Stimulated activated CD8-positive, alpha-beta memory T cell treated with anti-CD3 and anti-CD28 coated beads, Interleukin-4, amount 100 ng/mL, for 48 hours (primary cell): ENCODE data around the gene TCF12.

Source experiments
- DNase-seq: peaks from one replicate; pipeline ENCODE4 v3.0.0-alpha.2; 2020

TCF12 gene

GRCh38 chr15:57190208-57190607 lies 271.8 kb downstream of the TCF12 start:
- no peak for DNase-seq

- DNase-seq, result no peak
Measured at GRCh38 chr15:57193161-57193560, 274.7 kb downstream of the TCF12 start.

GRCh38 chr15:57195326-57195725 lies 276.9 kb downstream of the TCF12 start:
- no peak for DNase-seq

- DNase-seq, result no peak
Measured at GRCh38 chr15:57196865-57197264, 278.4 kb downstream of the TCF12 start.

GRCh38 chr15:57198131-57198530 lies 279.7 kb downstream of the TCF12 start:
- no peak for DNase-seq

GRCh38 chr15:57198654-57199291 lies 280.3 kb downstream of the TCF12 start:
- DNase-seq, result no peak

- DNase-seq, result no peak
Measured at GRCh38 chr15:57201578-57201977, 283.1 kb downstream of the TCF12 start.

- no peak for DNase-seq
Measured at GRCh38 chr15:57203906-57204305, 285.5 kb downstream of the TCF12 start.

GRCh38 chr15:57205027-57205855 lies 286.8 kb downstream of the TCF12 start:
- DNase-seq, result no peak

- no peak for DNase-seq
Measured at GRCh38 chr15:57205996-57206395, 287.6 kb downstream of the TCF12 start.

GRCh38 chr15:57213862-57214261 lies 295.4 kb downstream of the TCF12 start:
- no peak for DNase-seq

- DNase-seq, result no peak
Measured at GRCh38 chr15:57215326-57215725, 296.9 kb downstream of the TCF12 start.

GRCh38 chr15:57215881-57216280 lies 297.4 kb downstream of the TCF12 start:
- DNase-seq, result no peak

- DNase-seq, result no peak
Measured at GRCh38 chr15:57216288-57216687, 297.8 kb downstream of the TCF12 start.

- DNase-seq, result no peak
Measured at GRCh38 chr15:57217778-57218598, 299.5 kb downstream of the TCF12 start.

- DNase-seq, result no peak
Measured at GRCh38 chr15:57218826-57219576, 300.6 kb downstream of the TCF12 start.

- no peak for DNase-seq
Measured at GRCh38 chr15:57220205-57220604, 301.8 kb downstream of the TCF12 start.

GRCh38 chr15:57221134-57221533 lies 302.7 kb downstream of the TCF12 start:
- DNase-seq, result no peak

- no peak for DNase-seq
Measured at GRCh38 chr15:57223345-57223744, 304.9 kb downstream of the TCF12 start.

GRCh38 chr15:57223887-57224286 lies 305.4 kb downstream of the TCF12 start:
- no peak for DNase-seq

- DNase-seq, result no peak
Measured at GRCh38 chr15:57224664-57225063, 306.2 kb downstream of the TCF12 start.

- DNase-seq, result no peak
Measured at GRCh38 chr15:57227166-57227565, 308.7 kb downstream of the TCF12 start.

GRCh38 chr15:57227899-57228298 lies 309.5 kb downstream of the TCF12 start:
- no peak for DNase-seq
